ENCODE measurements around the gene CDK6. TPM values are rescaled to one million over a fixed set of nuclear protein-coding genes. Genes with fewer than 3 reads are reported as not detected.

Gene CDK6
- total RNA-seq, 1 experiment from 2014 or later: 175 TPM

DNA sequence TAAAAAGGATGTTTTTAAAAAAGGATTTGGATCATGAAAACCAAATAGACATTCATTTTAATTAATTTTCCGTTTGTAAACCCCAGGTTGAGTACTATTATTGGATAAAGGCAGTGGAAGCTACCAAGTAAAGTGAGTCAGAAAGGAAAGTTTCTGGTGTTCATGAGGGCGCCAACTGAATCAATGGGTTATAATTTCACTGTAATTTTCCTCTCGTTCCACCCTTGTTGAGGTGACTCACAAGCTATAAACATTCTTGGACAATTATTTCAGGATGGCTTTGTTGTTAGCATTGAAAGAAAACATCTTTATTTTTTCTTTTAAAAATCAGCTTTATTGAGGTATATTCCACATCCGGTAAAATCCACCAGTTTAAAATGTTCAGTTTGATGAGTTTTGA lies 241.1 kb downstream of the CDK6 start:
- DNase-seq: no peak
- Mint-ChIP-seq H3K4me1 (ENCODE audit: low read depth, unreplicated experiment) (no peaks in the 10 kb centered on the region), H3K27ac (ENCODE audit: unreplicated experiment) (no peak overlapping the region), H3K36me3 (ENCODE audit: insufficient read depth, unreplicated experiment) (peaks cover under 1% of the 10 kb centered on the region), H3K27me3 (ENCODE audit: insufficient read depth, unreplicated experiment) (no peaks in the 10 kb centered on the region), H3K4me3 (ENCODE audit: unreplicated experiment) (no peak overlapping the region), H3K9me3 (ENCODE audit: unreplicated experiment) (no peaks in the 10 kb centered on the region)
- no peaks in the 10 kb centered on the region for H3K9me3 ChIP-seq
- POLR2A ChIA-PET: no interaction called here
- intact Hi-C loops (cut with micrococcal nuclease; ENCODE audit: unreplicated experiment): no loop called here
- H3K27me3 ChIP-seq (replicated peaks; ENCODE audit: control insufficient read depth, insufficient read depth, low read length): no peaks in the 10 kb centered on the region
- no TSS peak for BruUV-seq (replicated peaks)
- H3K4me3 ChIP-seq (ENCODE audit: low read depth, low read length): no peak overlapping the region
- H3K36me3 ChIP-seq (ENCODE audit: control insufficient read depth, insufficient read depth, low read length): no peaks in the 10 kb centered on the region
- H3K4me1 ChIP-seq: peaks cover 4% of the 10 kb centered on the region; the same call in 1 of the 2 replicates
- CTCF ChIA-PET: interaction anchor here (1.0 kb wide), 1 partner anchor 285 kb away, joined by 4 read pairs; no protein-coding TSS in a partner anchor
- TF ChIP-seq, protein P1, sequence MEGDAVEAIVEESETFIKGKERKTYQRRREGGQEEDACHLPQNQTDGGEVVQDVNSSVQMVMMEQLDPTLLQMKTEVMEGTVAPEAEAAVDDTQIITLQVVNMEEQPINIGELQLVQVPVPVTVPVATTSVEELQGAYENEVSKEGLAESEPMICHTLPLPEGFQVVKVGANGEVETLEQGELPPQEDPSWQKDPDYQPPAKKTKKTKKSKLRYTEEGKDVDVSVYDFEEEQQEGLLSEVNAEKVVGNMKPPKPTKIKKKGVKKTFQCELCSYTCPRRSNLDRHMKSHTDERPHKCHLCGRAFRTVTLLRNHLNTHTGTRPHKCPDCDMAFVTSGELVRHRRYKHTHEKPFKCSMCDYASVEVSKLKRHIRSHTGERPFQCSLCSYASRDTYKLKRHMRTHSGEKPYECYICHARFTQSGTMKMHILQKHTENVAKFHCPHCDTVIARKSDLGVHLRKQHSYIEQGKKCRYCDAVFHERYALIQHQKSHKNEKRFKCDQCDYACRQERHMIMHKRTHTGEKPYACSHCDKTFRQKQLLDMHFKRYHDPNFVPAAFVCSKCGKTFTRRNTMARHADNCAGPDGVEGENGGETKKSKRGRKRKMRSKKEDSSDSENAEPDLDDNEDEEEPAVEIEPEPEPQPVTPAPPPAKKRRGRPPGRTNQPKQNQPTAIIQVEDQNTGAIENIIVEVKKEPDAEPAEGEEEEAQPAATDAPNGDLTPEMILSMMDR (IDR thresholded peaks at IDR 0.05; ENCODE audit: insufficient read depth in 1 of 2, low read depth in 1 of 2, low read length in 1 of 2, severe bottlenecking in 1 of 2, unreplicated experiment in 1 of 2): no peak

- Histone ChIP-seq H3K4me3 (ENCODE audit: low read depth, low read length) (no peak overlapping the region), H3K4me1 (peaks cover 4% of the 10 kb centered on the region; the same call in 1 of the 2 replicates), H3K36me3 (ENCODE audit: control insufficient read depth, insufficient read depth, low read length) (no peaks in the 10 kb centered on the region), H3K27me3 (replicated peaks; ENCODE audit: control insufficient read depth, insufficient read depth, low read length) (no peaks in the 10 kb centered on the region), H3K9me3 (no peaks in the 10 kb centered on the region)
- H3K27me3 Mint-ChIP-seq (ENCODE audit: insufficient read depth, unreplicated experiment): no peaks in the 10 kb centered on the region
- H3K9me3 Mint-ChIP-seq (ENCODE audit: unreplicated experiment): no peaks in the 10 kb centered on the region
- H3K36me3 Mint-ChIP-seq (ENCODE audit: insufficient read depth, unreplicated experiment): peaks cover 5% of the 10 kb centered on the region
- no peak overlapping the region for H3K27ac Mint-ChIP-seq (ENCODE audit: unreplicated experiment)
- ChIA-PET CTCF (interaction anchor here (0.6 to 1.0 kb wide), 2 partner anchors 100 to 286 kb away, joined by 3 to 4 read pairs; no protein-coding TSS in a partner anchor), POLR2A (no interaction called here)
- DNase-seq: no peak
- H3K4me1 Mint-ChIP-seq (ENCODE audit: low read depth, unreplicated experiment): no peaks in the 10 kb centered on the region
- no TSS peak for BruUV-seq (replicated peaks)
- H3K4me3 Mint-ChIP-seq (ENCODE audit: unreplicated experiment): no peak overlapping the region
- TF ChIP-seq, protein P1 (IDR thresholded peaks at IDR 0.05; ENCODE audit: insufficient read depth in 1 of 2, low read depth in 1 of 2, low read length in 1 of 2, severe bottlenecking in 1 of 2, unreplicated experiment in 1 of 2): no peak
- intact Hi-C loops (cut with micrococcal nuclease; ENCODE audit: unreplicated experiment): no loop called here
Measured at GRCh38 chr7:92594746-92595145, 241.6 kb downstream of the CDK6 start.

DNA sequence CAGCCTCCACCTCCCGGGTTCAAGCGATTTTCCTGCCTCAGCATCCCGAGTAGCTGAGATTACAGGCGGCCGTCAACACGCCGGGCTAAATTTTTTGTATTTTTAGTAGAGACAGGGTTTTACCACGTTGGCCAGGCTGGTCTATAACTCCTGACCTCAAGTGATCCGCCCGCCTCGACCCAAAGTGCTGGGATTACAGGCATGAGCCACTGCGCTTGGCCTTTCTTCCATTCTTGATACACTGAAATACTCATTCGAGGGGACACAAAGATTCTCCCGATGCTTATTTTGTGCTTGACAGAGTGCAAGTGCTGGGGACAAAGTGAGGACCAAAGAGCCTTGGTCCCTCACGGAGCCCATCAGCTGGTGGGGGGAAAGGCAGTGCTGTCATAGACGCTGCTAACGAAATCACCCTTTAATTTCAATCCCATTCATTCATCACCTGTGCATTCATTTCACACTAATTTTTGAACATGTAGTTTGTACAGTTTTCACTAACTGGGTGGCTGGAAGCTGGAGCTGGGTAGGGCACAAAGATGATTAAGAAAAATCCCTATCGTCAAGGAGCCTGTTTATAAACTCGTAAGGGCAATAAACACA lies 245.6 kb downstream of the CDK6 start:
- ChIA-PET POLR2A (interaction anchor here (0.6 to 0.8 kb wide), 2 partner anchors 62 to 345 kb away, joined by 3 to 4 read pairs; partner anchors contain the start of genes ANKIB1, KRIT1, PEX1 and RBM48), CTCF (interaction anchor here (0.7 to 2.0 kb wide), 3 partner anchors 11 to 266 kb away, joined by 3 to 9 read pairs (median 3); no protein-coding TSS in a partner anchor)
- Histone ChIP-seq H3K4me1 (peaks cover 15% of the 10 kb centered on the region; the same call in 1 of the 2 replicates), H3K27me3 (replicated peaks; ENCODE audit: control insufficient read depth, insufficient read depth, low read length) (no peaks in the 10 kb centered on the region), H3K4me3 (ENCODE audit: low read depth, low read length) (peak overlapping the region; percentile 83), H3K9me3 (no peaks in the 10 kb centered on the region), H3K36me3 (ENCODE audit: control insufficient read depth, insufficient read depth, low read length) (no peaks in the 10 kb centered on the region; the same call in 1 of the 2 replicates)
- H3K27me3 Mint-ChIP-seq (ENCODE audit: insufficient read depth, unreplicated experiment): no peaks in the 10 kb centered on the region
- H3K27ac Mint-ChIP-seq (ENCODE audit: unreplicated experiment): no peak overlapping the region
- H3K9me3 Mint-ChIP-seq (ENCODE audit: unreplicated experiment): no peaks in the 10 kb centered on the region
- DNase-seq: no peak
- H3K4me3 Mint-ChIP-seq (ENCODE audit: unreplicated experiment): peak overlapping the region; percentile 99
- peaks cover 26% of the 10 kb centered on the region for H3K36me3 Mint-ChIP-seq (ENCODE audit: insufficient read depth, unreplicated experiment)
- TSS peak; percentile 82 for BruUV-seq (replicated peaks)
- intact Hi-C loops (cut with micrococcal nuclease; ENCODE audit: unreplicated experiment): loop anchor here (1.0 kb wide), 2 partner anchors 11 to 63 kb away; partner anchors contain the start of genes PEX1 and RBM48
- TF ChIP-seq, protein P1 (IDR thresholded peaks at IDR 0.05; ENCODE audit: insufficient read depth in 1 of 2, low read depth in 1 of 2, low read length in 1 of 2, severe bottlenecking in 1 of 2, unreplicated experiment in 1 of 2): no peak
- peaks cover 19% of the 10 kb centered on the region for H3K4me1 Mint-ChIP-seq (ENCODE audit: low read depth, unreplicated experiment)
